Parathyroid adenoma (tissue), 2 donors: Measurements from ENCODE around the gene MAGI2.

Experiments used
- H2AFZ ChIP-seq: fragments of 300-600 bp; sonication (generic); one replicate; pipeline ENCODE4 v1.7.0; 2017; ENCODE audit warnings: antibody characterized with exemption, mild to moderate bottlenecking
- H3K27ac ChIP-seq: fragments of 300-600 bp; sonication (generic); one replicate; pipeline ENCODE4 v1.7.0; 2017
- H3K27me3 ChIP-seq: fragments of 300-600 bp; sonication (generic); one replicate; pipeline ENCODE4 v1.7.0; 2017; ENCODE audit warnings: low read length; ENCODE audit not compliant: control insufficient read depth, insufficient read depth
- H3K36me3 ChIP-seq: fragments of 300-600 bp; sonication (generic); one replicate; pipeline ENCODE4 v1.7.0; 2017; ENCODE audit warnings: low read length; ENCODE audit not compliant: control insufficient read depth, insufficient read depth
- H3K4me1 ChIP-seq: fragments of 300-600 bp; sonication (generic); one replicate; pipeline ENCODE4 v1.7.0; 2017; ENCODE audit warnings: control low read depth
- H3K4me2 ChIP-seq: fragments of 300-600 bp; sonication (generic); one replicate; pipeline ENCODE4 v1.7.0; 2017; ENCODE audit warnings: low read length
- H3K4me3 ChIP-seq: fragments of 300-600 bp; sonication (generic); one replicate; pipeline ENCODE4 v1.7.0; 2017; ENCODE audit warnings: low read depth, low read length
- H3K79me2 ChIP-seq: fragments of 300-600 bp; sonication (generic); one replicate; pipeline ENCODE4 v1.7.0; 2017; ENCODE audit warnings: control low read depth
- H3K9ac ChIP-seq: fragments of 300-600 bp; sonication (generic); one replicate; pipeline ENCODE4 v1.7.0; 2017; ENCODE audit warnings: mild to moderate bottlenecking
- H3K9me3 ChIP-seq: fragments of 300-600 bp; sonication (generic); one replicate; pipeline ENCODE4 v1.7.0; 2017; ENCODE audit warnings: low read length; ENCODE audit not compliant: control insufficient read depth
- CTCF ChIP-seq: fragments of 300-600 bp; sonication (generic); IDR thresholded peaks from one replicate; pipeline ENCODE4 v1.7.0; 2017; ENCODE audit warnings: antibody characterized with exemption, mild to moderate bottlenecking
- donor health status: primary hyperparathyroidism.

MAGI2 gene

GRCh38 chr7:78605119-78605518 lies 848.3 kb downstream of the MAGI2 start:
- no peaks in the 10 kb centered on the region for H3K36me3 ChIP-seq
- no peaks in the 10 kb centered on the region for H3K79me2 ChIP-seq
- no peak for TF ChIP-seq CTCF
- H3K9ac ChIP-seq, result no peak overlapping the region
- H3K9me3 ChIP-seq, result no peaks in the 10 kb centered on the region
- no peak overlapping the region for H3K27ac ChIP-seq
- H3K27me3 ChIP-seq, result no peaks in the 10 kb centered on the region
- no peak overlapping the region for H3K4me2 ChIP-seq
- H3K4me1 ChIP-seq, result no peaks in the 10 kb centered on the region
- H2AFZ ChIP-seq, result no peak overlapping the region
- no peak overlapping the region for H3K4me3 ChIP-seq

- no peak overlapping the region for H2AFZ ChIP-seq
- no peaks in the 10 kb centered on the region for H3K4me1 ChIP-seq
- no peak overlapping the region for H3K27ac ChIP-seq
- H3K79me2 ChIP-seq, result no peaks in the 10 kb centered on the region
- no peak overlapping the region for H3K9ac ChIP-seq
- no peak overlapping the region for H3K4me3 ChIP-seq
- H3K9me3 ChIP-seq, result no peaks in the 10 kb centered on the region
- H3K4me2 ChIP-seq, result no peak overlapping the region
- H3K36me3 ChIP-seq, result no peaks in the 10 kb centered on the region
- no peaks in the 10 kb centered on the region for H3K27me3 ChIP-seq
- no peak for TF ChIP-seq CTCF
Measured at GRCh38 chr7:78601728-78602127, 851.7 kb downstream of the MAGI2 start.

GRCh38 chr7:78594156-78594555 lies 859.3 kb downstream of the MAGI2 start:
- Histone ChIP-seq H3K79me2 (no peaks in the 10 kb centered on the region), H3K4me2 (no peak overlapping the region), H3K27me3 (no peaks in the 10 kb centered on the region), H3K9me3 (no peaks in the 10 kb centered on the region), H3K4me1 (no peaks in the 10 kb centered on the region), H3K9ac (no peak overlapping the region), H3K36me3 (no peaks in the 10 kb centered on the region), H2AFZ (no peak overlapping the region), H3K27ac (no peak overlapping the region), H3K4me3 (no peak overlapping the region)
- no peak for TF ChIP-seq CTCF

GRCh38 chr7:78588393-78588792 lies 865.1 kb downstream of the MAGI2 start:
- no peaks in the 10 kb centered on the region for H3K9me3 ChIP-seq
- no peak overlapping the region for H3K9ac ChIP-seq
- H3K36me3 ChIP-seq, result no peaks in the 10 kb centered on the region
- no peak for TF ChIP-seq CTCF
- no peak overlapping the region for H3K4me2 ChIP-seq
- no peak overlapping the region for H2AFZ ChIP-seq
- H3K79me2 ChIP-seq, result no peaks in the 10 kb centered on the region
- no peaks in the 10 kb centered on the region for H3K4me1 ChIP-seq
- no peak overlapping the region for H3K4me3 ChIP-seq
- H3K27ac ChIP-seq, result no peak overlapping the region
- no peaks in the 10 kb centered on the region for H3K27me3 ChIP-seq

- H3K4me1 ChIP-seq, result no peaks in the 10 kb centered on the region
- TF ChIP-seq CTCF, result no peak
- no peaks in the 10 kb centered on the region for H3K27me3 ChIP-seq
- no peak overlapping the region for H3K4me3 ChIP-seq
- H3K9me3 ChIP-seq, result no peaks in the 10 kb centered on the region
- H3K9ac ChIP-seq, result no peak overlapping the region
- no peak overlapping the region for H3K27ac ChIP-seq
- H3K4me2 ChIP-seq, result no peak overlapping the region
- no peaks in the 10 kb centered on the region for H3K36me3 ChIP-seq
- H2AFZ ChIP-seq, result no peak overlapping the region
- no peaks in the 10 kb centered on the region for H3K79me2 ChIP-seq
Measured at GRCh38 chr7:78587443-78588044, 865.9 kb downstream of the MAGI2 start.
